Measurements from ENCODE around the gene CD46.

Gene CD46

GRCh38 chr1:207803678-207804077 is 51.8 kb downstream of the CD46 start:
- Histone ChIP-seq H3K4me3 (ENCODE audit: low read depth, low read length) (no peak overlapping the region), H2BK5ac (ENCODE audit: low read depth, low read length, poor library complexity) (no peak overlapping the region), H2AFZ (ENCODE audit: insufficient read depth, low read length, poor library complexity) (no peak overlapping the region), H3K27ac (ENCODE audit: low read depth, low read length) (no peak overlapping the region), H3K4ac (ENCODE audit: low read depth, low read length) (no peak overlapping the region), H3K27me3 (ENCODE audit: insufficient read depth, low read length) (no peaks in the 10 kb centered on the region), H3K14ac (ENCODE audit: low read length) (no peak overlapping the region), H3K18ac (ENCODE audit: low read length) (no peak overlapping the region), H4K12ac (ENCODE audit: low read depth, low read length) (no peak overlapping the region), H2AK5ac (ENCODE audit: low read length) (no peak overlapping the region), H3K79me1 (ENCODE audit: low read length) (no peaks in the 10 kb centered on the region), H3K79me2 (ENCODE audit: control insufficient read depth, insufficient read depth, low read length, poor library complexity) (no peaks in the 10 kb centered on the region), H2BK120ac (ENCODE audit: insufficient read depth, low read length, poor library complexity) (no peak overlapping the region), H2BK12ac (ENCODE audit: low read length) (no peak overlapping the region), H3K4me2 (ENCODE audit: low read length) (no peak overlapping the region), H3K9ac (ENCODE audit: low read length) (no peak overlapping the region), H3K9me3 (ENCODE audit: insufficient read depth, low read depth, low read length) (no peaks in the 10 kb centered on the region), H3K36me3 (ENCODE audit: control insufficient read depth in 1 of 2, insufficient read depth in 2 of 2, low read length in 2 of 2) (no peaks in the 10 kb centered on the region), H4K91ac (ENCODE audit: low read depth, low read length) (no peak overlapping the region), H3K23ac (ENCODE audit: low read length) (no peak overlapping the region), H3K4me1 (ENCODE audit: control insufficient read depth in 1 of 2, insufficient read depth in 2 of 2, low read length in 2 of 2) (peaks cover 0 to 5% of the 10 kb centered on the region in 2 experiments), H4K8ac (ENCODE audit: low read depth, low read length) (no peak overlapping the region)
- WGBS (ENCODE audit: extremely low coverage, insufficient coverage, insufficient read length): no CpG with 5 or more reads among the region's 9 CpGs
- no peak for DNase-seq

- H2AK5ac ChIP-seq (ENCODE audit: low read length): no peak overlapping the region
- H2BK120ac ChIP-seq (ENCODE audit: insufficient read depth, low read length, poor library complexity): no peak overlapping the region
- H4K8ac ChIP-seq (ENCODE audit: low read depth, low read length): no peak overlapping the region
- no peaks in the 10 kb centered on the region for H3K27me3 ChIP-seq (ENCODE audit: insufficient read depth, low read length)
- H3K14ac ChIP-seq (ENCODE audit: low read length): no peak overlapping the region
- H2BK12ac ChIP-seq (ENCODE audit: low read length): no peak overlapping the region
- H4K91ac ChIP-seq (ENCODE audit: low read depth, low read length): no peak overlapping the region
- no CpG with 5 or more reads among the region's 5 CpGs for WGBS (ENCODE audit: extremely low coverage, insufficient coverage, insufficient read length)
- H3K9me3 ChIP-seq (ENCODE audit: insufficient read depth, low read depth, low read length): no peaks in the 10 kb centered on the region
- no peak overlapping the region for H3K23ac ChIP-seq (ENCODE audit: low read length)
- H2AFZ ChIP-seq (ENCODE audit: insufficient read depth, low read length, poor library complexity): no peak overlapping the region
- no peak overlapping the region for H3K9ac ChIP-seq (ENCODE audit: low read length)
- peak overlapping the region; percentile 19 for H3K4me3 ChIP-seq (ENCODE audit: low read depth, low read length)
- no peak overlapping the region for H3K4me2 ChIP-seq (ENCODE audit: low read length)
- no peak overlapping the region for H3K18ac ChIP-seq (ENCODE audit: low read length)
- no peak overlapping the region for H4K12ac ChIP-seq (ENCODE audit: low read depth, low read length)
- H3K36me3 ChIP-seq (ENCODE audit: control insufficient read depth in 1 of 2, insufficient read depth in 2 of 2, low read length in 2 of 2): no peaks in the 10 kb centered on the region
- H2BK5ac ChIP-seq (ENCODE audit: low read depth, low read length, poor library complexity): no peak overlapping the region
- peaks cover 0 to 5% of the 10 kb centered on the region in 2 experiments for H3K4me1 ChIP-seq (ENCODE audit: control insufficient read depth in 1 of 2, insufficient read depth in 2 of 2, low read length in 2 of 2)
- H3K4ac ChIP-seq (ENCODE audit: low read depth, low read length): no peak overlapping the region
- H3K79me2 ChIP-seq (ENCODE audit: control insufficient read depth, insufficient read depth, low read length, poor library complexity): no peaks in the 10 kb centered on the region
- DNase-seq: no peak
- no peak overlapping the region for H3K27ac ChIP-seq (ENCODE audit: low read depth, low read length)
- H3K79me1 ChIP-seq (ENCODE audit: low read length): no peaks in the 10 kb centered on the region
Observed at GRCh38 chr1:207804721-207805468, 53.0 kb downstream of the CD46 start.

- Histone ChIP-seq H3K4ac (ENCODE audit: low read depth, low read length) (no peak overlapping the region), H2BK5ac (ENCODE audit: low read depth, low read length, poor library complexity) (no peak overlapping the region), H4K91ac (ENCODE audit: low read depth, low read length) (no peak overlapping the region), H2BK12ac (ENCODE audit: low read length) (no peak overlapping the region), H3K9me3 (ENCODE audit: insufficient read depth, low read depth, low read length) (no peaks in the 10 kb centered on the region), H3K18ac (ENCODE audit: low read length) (no peak overlapping the region), H3K9ac (ENCODE audit: low read length) (no peak overlapping the region), H3K4me1 (ENCODE audit: control insufficient read depth in 1 of 2, insufficient read depth in 2 of 2, low read length in 2 of 2) (peaks cover 0 to 5% of the 10 kb centered on the region in 2 experiments), H2AFZ (ENCODE audit: insufficient read depth, low read length, poor library complexity) (no peak overlapping the region), H3K27ac (ENCODE audit: low read depth, low read length) (no peak overlapping the region), H3K79me1 (ENCODE audit: low read length) (no peaks in the 10 kb centered on the region), H3K36me3 (ENCODE audit: control insufficient read depth in 1 of 2, insufficient read depth in 2 of 2, low read length in 2 of 2) (no peaks in the 10 kb centered on the region), H3K14ac (ENCODE audit: low read length) (no peak overlapping the region), H3K27me3 (ENCODE audit: insufficient read depth, low read length) (no peaks in the 10 kb centered on the region), H2BK120ac (ENCODE audit: insufficient read depth, low read length, poor library complexity) (no peak overlapping the region), H3K23ac (ENCODE audit: low read length) (no peak overlapping the region), H4K8ac (ENCODE audit: low read depth, low read length) (no peak overlapping the region), H4K12ac (ENCODE audit: low read depth, low read length) (no peak overlapping the region), H3K79me2 (ENCODE audit: control insufficient read depth, insufficient read depth, low read length, poor library complexity) (no peaks in the 10 kb centered on the region), H2AK5ac (ENCODE audit: low read length) (no peak overlapping the region), H3K4me3 (ENCODE audit: low read depth, low read length) (no peak overlapping the region), H3K4me2 (ENCODE audit: low read length) (no peak overlapping the region)
- no CpG with 5 or more reads among the region's 5 CpGs for WGBS (ENCODE audit: extremely low coverage, insufficient coverage, insufficient read length)
- DNase-seq: peak; percentile 64 to 69
Observed at GRCh38 chr1:207805841-207806421, 54.1 kb downstream of the CD46 start.

- Histone ChIP-seq H2BK5ac (ENCODE audit: low read depth, low read length, poor library complexity) (no peak overlapping the region), H3K4me3 (ENCODE audit: low read depth, low read length) (no peak overlapping the region), H2BK12ac (ENCODE audit: low read length) (no peak overlapping the region), H3K9me3 (ENCODE audit: insufficient read depth, low read depth, low read length) (no peaks in the 10 kb centered on the region), H4K12ac (ENCODE audit: low read depth, low read length) (no peak overlapping the region), H2AFZ (ENCODE audit: insufficient read depth, low read length, poor library complexity) (no peak overlapping the region), H3K27ac (ENCODE audit: low read depth, low read length) (no peak overlapping the region), H2AK5ac (ENCODE audit: low read length) (no peak overlapping the region), H3K18ac (ENCODE audit: low read length) (no peak overlapping the region), H4K91ac (ENCODE audit: low read depth, low read length) (no peak overlapping the region), H3K79me2 (ENCODE audit: control insufficient read depth, insufficient read depth, low read length, poor library complexity) (no peaks in the 10 kb centered on the region), H3K23ac (ENCODE audit: low read length) (no peak overlapping the region), H3K14ac (ENCODE audit: low read length) (no peak overlapping the region), H3K4me2 (ENCODE audit: low read length) (no peak overlapping the region), H3K27me3 (ENCODE audit: insufficient read depth, low read length) (no peaks in the 10 kb centered on the region), H2BK120ac (ENCODE audit: insufficient read depth, low read length, poor library complexity) (no peak overlapping the region), H3K79me1 (ENCODE audit: low read length) (no peaks in the 10 kb centered on the region), H3K4ac (ENCODE audit: low read depth, low read length) (no peak overlapping the region), H4K8ac (ENCODE audit: low read depth, low read length) (no peak overlapping the region), H3K4me1 (ENCODE audit: control insufficient read depth in 1 of 2, insufficient read depth in 2 of 2, low read length in 2 of 2) (peaks cover 0 to 5% of the 10 kb centered on the region in 2 experiments), H3K9ac (ENCODE audit: low read length) (no peak overlapping the region), H3K36me3 (ENCODE audit: control insufficient read depth in 1 of 2, insufficient read depth in 2 of 2, low read length in 2 of 2) (no peaks in the 10 kb centered on the region)
- WGBS (ENCODE audit: extremely low coverage, insufficient coverage, insufficient read length): no CpG with 5 or more reads among the region's 11 CpGs
- no peak for DNase-seq
Observed at GRCh38 chr1:207806531-207807325, 54.9 kb downstream of the CD46 start.
